Heart right ventricle (tissue), 16 donors: ENCODE measurements around the gene YES1. TPM values are rescaled to one million over a fixed set of nuclear protein-coding genes. Genes with fewer than 3 reads are reported as not detected.

Experiments used
- ATAC-seq, 8 donors: fragments of 200-7000 bp; cut with Tn5 transposase; one replicate each; pipeline ENCODE4 v1.9.1; 2020; ENCODE audit warnings: mild to moderate bottlenecking in 8 of 8, moderate library complexity in 8 of 8, moderate number of reproducible peaks in 1 of 8
- DNase-seq, 2 donors: peaks; one replicate each; pipeline ENCODE4 v3.0.0-alpha.2; 2020
- H3K27ac ChIP-seq, 10 donors: fragments of 200-600 bp; sonication (generic) in 2 of 10; one replicate each; pipeline versions ENCODE4 v1.5.0 to v1.8.0; 2020 to 2022; ENCODE audit warnings: mild to moderate bottlenecking in 3 of 10
- H3K27me3 ChIP-seq, 7 donors: fragments of 200-600 bp; one replicate each; pipeline ENCODE4 v1.8.0; 2021 to 2022; ENCODE audit warnings: mild to moderate bottlenecking in 2 of 7
- H3K36me3 ChIP-seq, 9 donors: fragments of 200-600 bp; sonication (generic) in 1 of 9; one replicate each; pipeline versions ENCODE4 v1.5.0 to v1.8.0; 2020 to 2022; ENCODE audit warnings: mild to moderate bottlenecking in 2 of 9
- H3K4me1 ChIP-seq, 9 donors: fragments of 200-600 bp; sonication (generic) in 1 of 9; one replicate each; pipeline versions ENCODE4 v1.5.0 to v1.8.0; 2020 to 2022; ENCODE audit warnings: mild to moderate bottlenecking in 4 of 9
- H3K4me3 ChIP-seq, 10 donors: fragments of 200-600 bp; sonication (generic) in 2 of 10; one replicate each; pipeline versions ENCODE4 v1.5.0 to v1.8.0; 2020 to 2022; ENCODE audit warnings: mild to moderate bottlenecking in 7 of 10, moderate library complexity in 2 of 10
- H3K9me3 ChIP-seq, 11 donors: fragments of 200-600 bp in 10 of 11; sonication (generic) in 2 of 11; one replicate each; pipeline versions ENCODE4 v1.5.0 to v1.8.0; 2013 to 2022; ENCODE audit warnings: mild to moderate bottlenecking in 2 of 11, control low read depth in 1 of 11, moderate library complexity in 1 of 11
- WGBS, 2 donors: extraction: QIAGEN DNeasy Blood & Tissue Kit; methylation state at CpG; one replicate each; pipeline ENCODE4 v1.1.7; 2013; ENCODE audit warnings: inconsistent platforms in 1 of 2; 5-methylcytosine and 5-hydroxymethylcytosine counted together
- intact Hi-C, 10 donors: fragments of 100-400 bp; cut with DNase I; formaldehyde crosslinking; loops; one replicate each; pipeline versions ENCODE4 v1.11.1 to v1.14.2; 2022
- polyA plus RNA-seq, 2 donors: library from polyadenylated mRNA; stranded (reverse); fragments of 200-250 nt; gene quantifications; one replicate each; pipeline ENCODE4 v1.2.3, GENCODE V29; 2013
- total RNA-seq, 10 donors: library from RNA; stranded (reverse); fragmentation: NEBNext Ultra II Directional in 3 of 10; extraction: Animal tissue kit (Norgen Biotek cat#: 25700) in 3 of 10; gene quantifications; one replicate each; pipeline versions ENCODE4 v1.2.1 to v1.2.4, GENCODE V29; 2021 to 2023
- TF ChIP-seq, protein P1 (sequence below), 9 donors: fragments of 200-600 bp; sonication (generic) in 2 of 9; IDR thresholded peaks; one replicate each; pipeline versions ENCODE4 v1.5.0 to v1.8.0; 2021 to 2022; ENCODE audit warnings: antibody characterized with exemption in 9 of 9, mild to moderate bottlenecking in 5 of 9, moderate library complexity in 1 of 9
- donor health status: Arrhythmogenic right ventricular cardiomyopathy.
- donor health status: ischemic (EF 13 %, LVEDD 7.1; RV severe dilation, severe dysfunction).
- donor health status: healthy with polysubstance abuse.
- donor health status: DM: no; HTN: yes; CAD: no.
- donor health status: DM: no; HTN: no; CAD: no.
- donor health status: ischemic (EF 25% LVEDD 6.9; RV normal size, moderate dysfunction).
- donor health status: ischemic (EF 25% LVEDD 5.7; RV mildly dilated, moderate dysfunction).
- donor health status: healthy.
- donor health status: DM: yes; HTN: yes; CAD: no.
- donor health status: Ischemic cardiomyopathy.
- donor health status: ischemic (EF 35%, LVEDD 5.7; RV mildly dilated, moderate dysfunction).
- donor health status: nonischemic (EF 11% LVEDD 7.7; RV severe dilation, severe dysfunction).
- donor health status: DM: yes; HTN: yes; CAD: no.
- donor health status: PGD.
- donor health status: ischemic (EF 29% LVEDD 5.4; RV normal size, mild dysfunction).
- donor health status: nonischemic (EF 23%, LVEDD 6.1; RV moderate dilation, normal function).

Gene YES1
- total and polyA plus RNA-seq, 12 donors, result 10.3 to 31.5 (median 21.7) TPM

DNA sequence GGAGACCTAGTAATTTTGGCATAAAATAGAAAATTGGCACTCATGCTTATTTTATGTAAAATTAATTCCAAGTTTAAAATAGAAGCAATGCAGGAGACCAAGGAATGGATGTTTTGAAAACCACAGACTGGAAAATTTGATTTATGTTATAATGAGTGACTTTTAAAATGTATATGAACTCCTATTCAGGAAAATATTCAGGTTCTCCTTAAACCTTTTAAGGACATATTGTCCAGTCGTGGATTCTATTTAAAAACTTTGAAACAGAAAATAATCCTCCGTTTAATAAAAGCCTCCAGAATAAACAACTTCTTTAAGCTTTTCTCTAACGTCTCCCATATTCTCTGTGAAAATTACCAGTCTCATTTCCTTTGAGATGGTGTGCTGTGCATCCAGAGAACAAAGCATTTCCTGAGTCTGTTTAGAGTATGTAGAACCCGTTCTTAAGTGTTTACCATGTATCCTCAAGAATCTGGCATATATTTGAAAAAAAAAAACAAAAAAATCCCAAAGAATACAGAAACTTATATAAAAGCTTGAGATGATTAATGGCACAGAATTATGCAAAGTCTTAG lies 8.6 kb upstream of the YES1 start:
- intact Hi-C loops, result no loop called here
- no peak for ATAC-seq
- H3K9me3 ChIP-seq, result no peaks in the 10 kb centered on the region
- TF ChIP-seq, protein P1, sequence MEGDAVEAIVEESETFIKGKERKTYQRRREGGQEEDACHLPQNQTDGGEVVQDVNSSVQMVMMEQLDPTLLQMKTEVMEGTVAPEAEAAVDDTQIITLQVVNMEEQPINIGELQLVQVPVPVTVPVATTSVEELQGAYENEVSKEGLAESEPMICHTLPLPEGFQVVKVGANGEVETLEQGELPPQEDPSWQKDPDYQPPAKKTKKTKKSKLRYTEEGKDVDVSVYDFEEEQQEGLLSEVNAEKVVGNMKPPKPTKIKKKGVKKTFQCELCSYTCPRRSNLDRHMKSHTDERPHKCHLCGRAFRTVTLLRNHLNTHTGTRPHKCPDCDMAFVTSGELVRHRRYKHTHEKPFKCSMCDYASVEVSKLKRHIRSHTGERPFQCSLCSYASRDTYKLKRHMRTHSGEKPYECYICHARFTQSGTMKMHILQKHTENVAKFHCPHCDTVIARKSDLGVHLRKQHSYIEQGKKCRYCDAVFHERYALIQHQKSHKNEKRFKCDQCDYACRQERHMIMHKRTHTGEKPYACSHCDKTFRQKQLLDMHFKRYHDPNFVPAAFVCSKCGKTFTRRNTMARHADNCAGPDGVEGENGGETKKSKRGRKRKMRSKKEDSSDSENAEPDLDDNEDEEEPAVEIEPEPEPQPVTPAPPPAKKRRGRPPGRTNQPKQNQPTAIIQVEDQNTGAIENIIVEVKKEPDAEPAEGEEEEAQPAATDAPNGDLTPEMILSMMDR (IDR thresholded peaks at IDR 0.05), result no peak
- H3K36me3 ChIP-seq, result no peaks in the 10 kb centered on the region
- no peak overlapping the region for H3K4me3 ChIP-seq
- no peak overlapping the region for H3K27ac ChIP-seq
- peaks cover 0 to 94% (median 0%) of the 10 kb centered on the region in 7 donors for H3K27me3 ChIP-seq
- 51 to 59% methylated on average over 4 of the region's 4 CpGs for WGBS, 2 donors
- no peak for DNase-seq
- no peaks in the 10 kb centered on the region for H3K4me1 ChIP-seq

DNA sequence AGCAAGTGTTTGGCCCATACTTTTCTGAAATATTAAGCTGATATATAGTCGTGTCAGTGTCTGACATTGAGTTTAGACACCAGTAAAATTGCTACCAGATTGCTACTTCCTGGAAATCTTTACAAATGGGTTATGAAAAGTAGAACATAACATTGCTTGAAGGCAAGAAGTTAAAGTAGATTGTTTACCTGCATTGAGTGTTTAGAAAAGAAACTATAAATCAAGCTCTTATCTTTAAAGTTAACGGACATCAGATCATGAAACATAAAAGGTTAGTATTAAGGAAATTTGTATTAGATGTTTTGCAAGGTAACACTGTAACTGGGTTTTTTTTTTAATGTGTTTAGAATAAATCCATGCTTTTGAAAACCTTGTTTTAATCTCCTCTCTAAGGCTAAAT lies 4.8 kb upstream of the YES1 start:
- 63 to 64% methylated on average over 2 of the region's 2 CpGs for WGBS, 2 donors

DNA sequence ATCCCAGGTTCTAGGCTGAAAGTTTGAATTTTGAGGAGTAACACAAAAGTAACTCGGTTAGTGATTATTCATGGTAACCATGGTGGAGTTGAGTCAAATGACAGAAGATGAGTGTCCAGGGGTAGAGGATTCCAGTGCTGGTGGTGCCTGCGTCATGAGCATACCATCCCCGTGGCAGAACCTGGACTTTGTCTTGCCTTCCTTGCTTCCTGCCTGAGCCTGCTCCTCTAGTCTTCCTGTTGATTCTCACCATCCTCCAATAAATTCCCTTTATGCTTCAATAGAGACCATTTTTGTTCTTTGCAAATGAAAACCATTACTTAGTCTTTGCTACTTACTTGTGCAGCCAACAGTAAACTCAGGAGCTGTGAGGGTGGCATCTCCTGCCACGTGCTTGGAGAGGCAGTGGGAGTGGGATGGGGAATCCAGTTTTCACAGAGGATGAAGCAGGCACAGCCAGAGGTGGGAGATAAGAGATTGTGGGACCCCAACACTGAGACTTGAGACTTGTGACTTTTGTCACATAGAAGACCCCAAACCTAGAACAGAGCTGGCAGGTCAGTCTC lies 4.1 kb upstream of the YES1 start:
- Histone ChIP-seq H3K4me3 (no peak overlapping the region), H3K9me3 (no peaks in the 10 kb centered on the region), H3K36me3 (no peaks in the 10 kb centered on the region), H3K27me3 (peaks cover 0 to 81% (median 0%) of the 10 kb centered on the region in 7 donors), H3K4me1 (peaks cover 0 to 23% (median 11%) of the 10 kb centered on the region in 9 donors), H3K27ac (no peak overlapping the region)
- intact Hi-C loops, result loop anchor here in 3 of 10 donors (5.0 to 10.0 kb wide), 3 partner anchors 61 to 541 kb away; no protein-coding TSS in a partner anchor
- no peak for DNase-seq
- no peak for ATAC-seq
- WGBS, 2 donors, result 89 to 93% methylated on average over 4 of the region's 4 CpGs
- TF ChIP-seq, protein P1 (IDR thresholded peaks at IDR 0.05), result no peak

More for the DNA sequence above, 4.8 kb upstream of the YES1 start:
- H3K36me3 ChIP-seq, result no peaks in the 10 kb centered on the region
- ATAC-seq (no peak), DNase-seq (no peak)
- peaks cover 0 to 81% (median 0%) of the 10 kb centered on the region in 7 donors for H3K27me3 ChIP-seq
- TF ChIP-seq, protein P1 (IDR thresholded peaks at IDR 0.05), result no peak
- H3K4me3 ChIP-seq, result no peak overlapping the region
- H3K27ac ChIP-seq, result no peak overlapping the region
- peaks cover 0 to 21% (median 11%) of the 10 kb centered on the region in 9 donors for H3K4me1 ChIP-seq
- no peaks in the 10 kb centered on the region for H3K9me3 ChIP-seq
- intact Hi-C loops, result loop anchor here in 3 of 10 donors (5.0 to 10.0 kb wide), 3 partner anchors 62 to 542 kb away; no protein-coding TSS in a partner anchor

DNA sequence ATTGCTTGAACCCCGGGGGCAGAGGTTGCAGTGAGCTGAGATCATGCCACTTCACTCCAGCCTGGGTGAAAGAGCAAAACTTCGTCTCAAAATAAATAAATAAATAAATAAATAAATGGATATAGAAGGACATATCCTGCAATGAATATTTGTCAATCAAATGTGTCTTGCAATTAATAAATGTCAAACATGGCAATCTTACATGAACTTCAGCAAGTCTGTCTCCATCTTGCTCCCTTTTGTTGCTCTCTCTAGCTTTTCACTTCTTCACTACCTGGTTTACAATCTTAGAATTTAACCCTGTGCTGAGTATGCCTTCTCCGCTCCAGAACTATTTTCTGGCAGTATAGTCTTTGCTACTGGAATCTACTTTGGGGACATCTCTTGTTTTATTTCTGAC lies 3.3 kb upstream of the YES1 start:
- no peaks in the 10 kb centered on the region for H3K36me3 ChIP-seq
- no peak overlapping the region for H3K27ac ChIP-seq
- peaks cover 0 to 81% (median 0%) of the 10 kb centered on the region in 7 donors for H3K27me3 ChIP-seq
- H3K9me3 ChIP-seq, result no peaks in the 10 kb centered on the region
- H3K4me1 ChIP-seq, result peaks cover 0 to 30% (median 17%) of the 10 kb centered on the region in 9 donors
- no peak for ATAC-seq
- H3K4me3 ChIP-seq, result no peak overlapping the region
- 93% methylated on average over 3 of the region's 3 CpGs for WGBS, 2 donors
- intact Hi-C loops, result loop anchor here in 3 of 10 donors (5.0 to 10.0 kb wide), 3 partner anchors 61 to 541 kb away; no protein-coding TSS in a partner anchor
- DNase-seq, result no peak
- TF ChIP-seq, protein P1 (IDR thresholded peaks at IDR 0.05), result no peak
